Dedifferentiated amniotic fluid mesenchymal stem cell (primary cell): ENCODE measurements around the gene DHX8.
"Not testable (repeated sequence)": the region's sequence is repeated elsewhere in the genome, so short reads cannot be mapped to it uniquely, and the experiment has no call there.

Source experiments
- DNase-seq: peaks from one replicate; pipeline ENCODE4 v3.0.0-alpha.2; 2016; ENCODE audit errors: extremely low spot score

Gene DHX8

GRCh38 chr17:43483674-43484551, at the start of gene DHX8:
TSS of gene DHX8 (plus strand) at chr17:43483975. CDS start at chr17:43484038, 63 bp downstream.
- DNase-seq: peak; percentile 100

DNA sequence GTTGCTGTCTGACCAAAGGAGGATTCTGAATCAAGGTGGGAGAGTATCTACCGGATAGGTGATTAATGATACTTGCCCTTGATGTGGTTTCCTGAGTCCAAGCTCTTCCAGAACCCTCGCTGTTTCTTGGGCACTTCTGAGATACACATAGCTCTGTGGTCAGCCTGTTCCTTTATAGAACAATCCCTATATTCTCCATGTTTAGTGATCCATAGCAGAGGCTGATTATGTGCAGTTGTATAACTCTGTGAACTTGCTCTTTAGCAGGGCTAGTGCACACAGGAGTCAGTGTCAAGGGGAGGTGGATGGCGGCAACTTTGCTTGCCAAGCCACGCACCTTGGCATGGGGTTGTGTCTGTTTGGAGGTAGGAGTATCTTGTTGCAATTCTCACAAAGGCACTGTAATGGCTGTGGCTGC, 48.9 kb upstream of the DHX8 start:
- DNase-seq: no peak

GRCh38 chr17:43437756-43438155, 46.0 kb upstream of the DHX8 start:
- no peak for DNase-seq

- DNase-seq: no peak
Measured at GRCh38 chr17:43438626-43439025, 45.1 kb upstream of the DHX8 start.

- no peak for DNase-seq
Measured at GRCh38 chr17:43439041-43439440, 44.7 kb upstream of the DHX8 start.

DNA sequence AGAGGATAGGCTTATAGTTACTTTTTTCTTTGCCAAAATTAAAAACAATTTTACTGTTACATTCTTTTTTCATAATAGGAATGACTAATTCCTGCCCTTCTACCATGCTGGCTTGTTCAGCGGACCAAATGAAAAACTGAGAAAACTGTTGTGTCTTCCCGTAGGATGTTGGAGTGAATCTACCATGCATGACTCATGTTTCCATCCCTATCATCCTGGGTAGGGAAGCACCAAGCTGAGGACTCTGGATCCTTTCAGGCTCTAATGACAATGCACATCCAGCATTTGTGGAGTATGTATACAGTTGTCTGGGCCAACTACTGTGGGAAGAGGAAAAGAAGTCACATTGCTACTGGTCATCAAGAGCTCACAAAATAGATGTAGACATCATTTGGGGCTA, 41.1 kb upstream of the DHX8 start:
- DNase-seq: peak; percentile 37

DNA sequence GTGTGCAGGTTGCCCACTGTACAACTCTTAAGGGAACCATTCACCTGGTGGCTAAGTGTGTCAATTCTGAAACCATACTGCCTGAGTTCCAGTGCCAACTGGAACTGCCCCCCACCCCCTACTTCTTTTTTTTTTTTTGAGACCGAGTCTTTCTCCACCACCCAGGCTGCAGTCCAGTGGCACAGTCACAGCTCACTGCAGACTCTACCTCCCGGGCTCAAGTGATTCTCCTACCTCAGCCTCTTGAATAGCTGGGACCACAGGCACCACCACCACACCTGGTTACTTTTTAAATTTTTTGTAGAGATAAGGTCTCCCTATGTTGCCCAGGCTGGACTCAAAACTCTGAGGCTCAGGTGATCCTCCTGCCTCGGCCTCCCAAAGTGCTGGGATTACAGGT, 40.4 kb upstream of the DHX8 start:
- no peak for DNase-seq

DNA sequence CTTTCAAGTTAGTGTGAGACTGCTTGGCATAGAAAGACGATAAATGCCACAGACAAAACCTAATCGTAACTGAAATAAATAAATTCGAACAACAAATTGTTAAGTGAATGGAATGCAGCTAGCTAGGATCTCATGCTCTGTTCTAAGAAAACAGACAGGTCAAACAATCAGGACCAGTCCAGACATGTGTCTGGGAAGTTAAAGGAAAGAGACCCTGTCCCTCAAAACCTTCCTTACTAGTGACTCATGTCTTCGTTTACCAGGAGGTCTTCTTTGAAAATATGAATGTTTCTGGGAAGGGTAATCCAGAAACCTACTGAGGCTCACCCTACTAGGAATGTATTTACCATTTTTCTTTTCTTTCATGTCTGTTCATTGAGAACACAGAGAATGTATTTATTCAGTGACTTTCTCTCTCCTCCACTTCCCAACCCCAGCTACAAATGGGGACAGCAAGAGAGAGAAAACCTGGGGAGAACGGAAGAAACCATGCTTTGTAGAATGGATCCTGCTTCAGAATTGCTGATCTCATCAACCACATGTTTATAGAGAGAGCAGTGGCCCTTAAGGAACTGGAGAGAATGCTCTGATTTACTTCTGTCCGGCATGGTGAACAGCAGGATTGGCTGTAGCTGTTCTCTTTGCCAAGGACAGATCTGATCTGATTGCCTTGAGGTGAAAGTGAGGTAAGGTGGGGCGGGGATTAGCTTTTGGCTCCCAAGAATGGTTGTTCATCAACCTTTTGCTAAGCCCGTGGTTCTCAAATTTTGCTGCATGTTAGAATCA, 39.4 kb upstream of the DHX8 start:
- no peak for DNase-seq

- DNase-seq: no peak
Measured at GRCh38 chr17:43445009-43445589, 38.7 kb upstream of the DHX8 start.

DNA sequence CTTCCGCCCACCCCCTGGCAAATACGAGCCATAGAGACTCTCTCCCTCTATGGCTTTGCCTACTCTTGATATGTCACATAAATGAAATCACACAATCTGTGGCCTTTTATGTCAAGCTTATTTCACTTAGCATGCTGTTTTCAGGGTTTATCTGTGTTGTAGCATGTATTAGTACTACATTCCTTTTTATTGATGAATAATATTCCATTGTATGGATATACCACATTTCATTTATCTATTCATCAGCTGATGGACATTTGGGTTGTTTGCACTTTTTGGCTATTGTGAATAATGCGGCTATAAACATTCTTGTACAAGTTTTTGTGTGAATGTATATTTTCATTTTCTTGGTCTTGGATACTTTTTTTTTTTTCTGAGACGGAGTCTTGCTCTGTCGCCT, 37.0 kb upstream of the DHX8 start:
- no peak for DNase-seq

DNA sequence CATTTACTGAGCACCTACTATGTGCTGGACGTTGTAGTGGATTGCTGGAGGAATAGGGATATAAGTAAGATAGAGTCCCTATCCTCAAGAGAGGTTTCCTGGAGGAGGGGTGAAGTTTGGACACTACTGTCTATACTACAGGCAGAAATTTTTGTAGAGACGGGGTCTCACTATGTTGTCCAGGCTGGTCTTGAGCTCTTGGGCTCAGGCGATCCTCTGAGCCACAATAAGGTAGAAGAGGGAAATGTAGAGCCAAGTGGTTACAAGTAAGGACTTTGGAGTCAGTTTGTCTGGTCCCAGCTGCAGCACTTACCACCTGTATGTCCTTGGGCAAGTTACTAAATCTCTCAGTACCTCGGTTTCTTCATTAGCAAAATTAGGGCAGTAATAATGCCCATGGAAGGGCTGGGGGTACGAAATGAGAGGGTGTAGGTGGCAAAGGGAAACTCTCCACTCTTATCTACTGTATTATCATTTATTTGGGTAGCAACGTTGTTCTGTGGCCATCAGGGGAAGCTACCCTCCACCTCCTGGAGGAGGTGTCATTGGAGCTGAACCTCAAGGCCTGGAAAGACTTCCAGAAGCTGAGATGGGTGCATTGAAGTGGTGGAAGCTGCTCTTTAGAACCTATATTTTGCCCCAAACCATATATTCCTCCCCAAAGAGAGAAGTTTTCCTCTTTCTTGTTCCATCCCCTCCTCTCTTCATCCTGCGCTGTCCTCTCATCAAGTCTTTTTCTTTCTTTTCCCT, 34.9 kb upstream of the DHX8 start:
- DNase-seq: no peak

DNA sequence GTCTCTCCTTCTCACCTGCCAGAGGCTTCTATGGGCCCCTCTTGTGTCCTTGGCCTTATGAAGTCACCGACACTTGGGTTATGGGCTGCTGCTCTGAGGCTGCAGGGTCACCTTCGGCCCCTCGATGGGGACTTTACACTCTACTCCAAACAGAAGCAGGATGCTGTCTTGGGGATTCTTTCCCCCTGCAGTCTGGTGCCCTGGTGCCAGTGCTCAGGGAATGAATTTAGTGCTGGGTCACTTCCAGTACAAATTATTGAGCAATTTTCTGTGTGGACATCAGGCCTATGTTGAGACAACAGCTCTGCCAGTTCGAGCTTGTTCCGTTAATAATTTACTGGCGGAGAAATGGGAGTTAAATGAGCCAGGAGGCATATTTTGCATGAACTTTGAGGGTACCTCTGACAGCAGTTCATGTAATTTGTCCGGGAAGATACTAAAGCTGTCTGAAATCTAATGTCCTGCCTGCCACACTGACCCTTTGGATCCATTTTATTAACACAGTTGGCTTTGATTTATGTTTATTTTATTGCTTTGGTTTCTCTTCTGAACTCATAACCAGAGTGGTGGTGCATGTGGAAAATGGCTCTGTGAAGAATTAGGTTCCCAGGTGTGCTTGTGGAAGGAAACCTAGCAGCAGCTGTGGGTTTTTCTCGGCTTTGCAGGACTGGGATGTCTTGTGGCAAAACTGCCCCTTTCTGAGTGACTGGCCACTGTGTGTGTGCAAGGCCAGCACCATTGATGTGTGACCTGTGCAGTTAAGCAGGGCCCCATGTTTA, 34.1 kb upstream of the DHX8 start:
- DNase-seq: no peak

DNA sequence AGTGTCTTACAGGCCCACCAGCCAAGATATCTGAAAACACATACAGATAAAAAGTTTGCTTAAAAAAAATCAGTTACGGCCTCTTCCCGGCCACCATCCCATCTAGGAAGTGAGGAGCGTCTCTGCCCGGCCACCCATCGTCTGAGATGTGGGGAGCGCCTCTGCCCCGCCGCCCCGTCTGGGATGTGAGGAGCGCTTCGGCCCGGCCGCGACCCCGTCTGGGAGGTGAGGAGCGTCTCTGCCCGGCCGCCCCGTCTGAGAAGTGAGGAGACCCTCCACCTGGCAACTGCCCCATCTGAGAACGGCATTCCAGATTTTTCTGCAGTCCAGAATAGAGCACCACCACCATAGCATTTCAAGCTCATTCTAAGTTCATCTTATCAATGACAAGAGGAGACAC, 33.0 kb upstream of the DHX8 start:
- DNase-seq: not testable (repeated sequence)

GRCh38 chr17:43451741-43452140, 32.0 kb upstream of the DHX8 start:
- not testable (repeated sequence) for DNase-seq

DNA sequence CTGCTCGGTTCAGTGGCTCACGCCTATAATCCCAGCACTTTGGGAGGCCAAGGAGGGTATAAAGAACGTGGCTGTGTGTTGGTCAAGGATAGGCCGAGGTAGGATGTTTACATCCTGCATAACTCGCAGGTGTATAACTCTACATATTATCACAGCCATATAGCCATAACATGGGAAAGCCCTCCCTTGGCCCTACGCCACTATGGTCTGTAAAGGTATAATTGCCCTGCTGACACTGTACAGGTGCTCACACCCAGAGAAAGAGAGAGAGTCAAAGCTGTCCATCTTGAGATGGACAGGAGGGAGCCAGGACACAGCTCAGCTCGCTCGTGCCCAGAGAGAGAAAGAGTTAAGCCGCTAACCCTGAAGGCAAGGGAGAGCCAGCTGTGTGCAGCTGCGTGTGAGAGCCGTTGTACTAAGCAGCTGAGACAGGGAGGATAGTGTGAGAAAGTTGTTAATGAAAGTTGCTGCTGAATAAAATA, 30.4 kb upstream of the DHX8 start:
- no peak for DNase-seq

DNA sequence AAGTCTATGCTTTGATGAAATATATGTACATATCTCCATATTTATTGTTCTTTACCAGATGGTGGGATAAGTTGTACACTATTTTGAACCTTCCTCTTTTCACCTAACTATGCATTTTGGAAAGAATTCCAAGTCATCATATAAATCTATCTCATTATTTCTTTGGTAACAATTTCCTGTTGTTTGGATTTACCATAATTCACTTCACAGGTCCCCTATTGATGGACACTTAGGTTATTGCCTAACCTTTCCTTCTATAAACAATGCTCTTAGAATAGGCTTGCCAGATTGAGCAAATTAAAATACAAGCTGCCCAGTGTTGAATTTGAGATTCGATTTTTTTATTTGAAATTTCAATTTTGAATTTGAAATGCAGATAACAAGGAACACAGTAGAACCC, 28.9 kb upstream of the DHX8 start:
- DNase-seq: no peak

GRCh38 chr17:43456029-43456428, 27.7 kb upstream of the DHX8 start:
- DNase-seq: no peak

- DNase-seq: no peak
Measured at GRCh38 chr17:43456661-43457361, 27.0 kb upstream of the DHX8 start.

- no peak for DNase-seq
Measured at GRCh38 chr17:43457362-43457692, 26.4 kb upstream of the DHX8 start.

- not testable (repeated sequence) for DNase-seq
Measured at GRCh38 chr17:43459878-43460277, 23.9 kb upstream of the DHX8 start.
